Thyroid gland (tissue), 4 donors: ENCODE data around the gene DAG1. TPM values are rescaled to one million over a fixed set of nuclear protein-coding genes. Genes with fewer than 3 reads are reported as not detected.

Source experiments
- DNase-seq, 2 donors: peaks; one replicate each; pipeline ENCODE4 v3.0.0-alpha.2; 2019
- H3K27ac ChIP-seq, 3 donors: fragments of 200-600 bp; sonication (generic); 1 replicate in 2 of 3; 2 replicates in 1 of 3; pipeline ENCODE4 v1.5.1; 2016 to 2019; ENCODE audit warnings: mild to moderate bottlenecking in 1 of 3, moderate library complexity in 1 of 3
- H3K27me3 ChIP-seq: fragments of 200-600 bp; sonication (generic); one replicate; pipeline ENCODE4 v1.5.1; 2019
- H3K36me3 ChIP-seq, 2 donors: fragments of 200-600 bp; sonication (generic); one replicate each; pipeline ENCODE4 v1.5.1; 2016 to 2019
- H3K4me1 ChIP-seq, 2 donors: fragments of 200-600 bp; sonication (generic); one replicate each; pipeline ENCODE4 v1.5.1; 2017 to 2019
- H3K4me3 ChIP-seq, 3 donors: fragments of 200-600 bp; sonication (generic); replicated peaks in 1 of 3; 1 replicate in 2 of 3; 2 replicates in 1 of 3; pipeline ENCODE4 v1.5.1; 2016; ENCODE audit warnings: mild to moderate bottlenecking in 1 of 3
- H3K9me3 ChIP-seq: fragments of 200-600 bp; sonication (generic); one replicate; pipeline ENCODE4 v1.5.1; 2017
- POLR2A ChIP-seq, 2 donors: fragments of 450-650 bp; IDR thresholded peaks; one replicate each; pipeline ENCODE4 v1.6.1; 2017; ENCODE audit warnings: antibody characterized with exemption in 2 of 2, mild to moderate bottlenecking in 2 of 2, moderate library complexity in 1 of 2
- WGBS, 2 donors: methylation state at CpG; one replicate each; pipeline ENCODE4 v1.1.5; 2017; 5-methylcytosine and 5-hydroxymethylcytosine counted together
- intact Hi-C: fragments of 100-400 bp; cut with DNase I; formaldehyde crosslinking; loops from one replicate; pipeline ENCODE4 v1.15.1; 2023
- total RNA-seq, 4 donors: library from RNA; depleted of rRNA; stranded (reverse); fragments of >200 nt; gene quantifications; one replicate each; pipeline ENCODE4 v1.2.3, GENCODE V29; 2016
- TF ChIP-seq, protein P1 (sequence below), 6 experiments: fragments of 200-600 bp in 3 of 6; fragments of 450-650 bp in 3 of 6; sonication (generic) in 3 of 6; IDR thresholded peaks; one replicate each; pipeline ENCODE4 v1.5.1; 2016 to 2019; ENCODE audit warnings: antibody characterized with exemption in 6 of 6, mild to moderate bottlenecking in 2 of 6, inconsistent platforms in 1 of 6, moderate library complexity in 1 of 6

Gene DAG1
- total RNA-seq, 4 donors from 2014 or later: 55.1 to 86.7 (median 79.6) TPM

DNA sequence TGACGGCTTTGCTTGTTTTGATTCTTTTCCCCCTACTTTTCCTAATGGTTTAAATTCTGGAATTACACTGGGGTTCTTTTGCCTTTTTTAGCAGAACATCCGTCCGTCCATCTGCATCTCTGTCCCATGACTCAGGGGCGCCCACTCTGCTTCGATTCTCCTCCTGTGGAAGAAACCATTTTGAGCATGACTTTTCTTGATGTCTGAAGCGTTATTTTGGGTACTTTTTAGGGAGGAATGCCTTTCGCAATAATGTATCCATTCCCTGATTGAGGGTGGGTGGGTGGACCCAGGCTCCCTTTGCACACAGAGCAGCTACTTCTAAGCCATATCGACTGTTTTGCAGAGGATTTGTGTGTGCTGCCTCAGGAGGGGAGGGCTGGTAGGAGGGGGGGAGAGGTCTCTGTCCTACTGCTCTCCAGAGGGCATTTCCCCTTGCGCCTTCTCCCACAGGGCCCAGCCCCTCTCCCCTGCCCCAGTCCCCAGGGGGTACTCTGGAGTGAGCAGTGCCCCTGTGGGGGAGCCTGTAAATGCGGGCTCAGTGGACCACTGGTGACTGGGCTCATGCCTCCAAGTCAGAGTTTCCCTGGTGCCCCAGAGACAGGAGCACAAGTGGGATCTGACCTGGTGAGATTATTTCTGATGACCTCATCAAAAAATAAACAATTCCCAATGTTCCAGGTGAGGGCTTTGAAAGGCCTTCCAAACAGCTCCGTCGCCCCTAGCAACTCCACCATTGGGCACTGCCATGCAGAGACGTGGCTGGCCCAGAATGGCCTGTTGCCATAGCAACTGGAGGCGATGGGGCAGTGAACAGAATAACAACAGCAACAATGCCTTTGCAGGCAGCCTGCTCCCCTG lies 64.7 kb downstream of the DAG1 start:
- H3K27ac ChIP-seq: peak overlapping the region; percentile 65 to 82 (median 76)
- intact Hi-C loops: loop anchor here (5.0 kb wide), 1 partner anchor 137 kb away; the partner anchor contains the start of gene APEH
- peak; percentile 94 to 95 for DNase-seq

DNA sequence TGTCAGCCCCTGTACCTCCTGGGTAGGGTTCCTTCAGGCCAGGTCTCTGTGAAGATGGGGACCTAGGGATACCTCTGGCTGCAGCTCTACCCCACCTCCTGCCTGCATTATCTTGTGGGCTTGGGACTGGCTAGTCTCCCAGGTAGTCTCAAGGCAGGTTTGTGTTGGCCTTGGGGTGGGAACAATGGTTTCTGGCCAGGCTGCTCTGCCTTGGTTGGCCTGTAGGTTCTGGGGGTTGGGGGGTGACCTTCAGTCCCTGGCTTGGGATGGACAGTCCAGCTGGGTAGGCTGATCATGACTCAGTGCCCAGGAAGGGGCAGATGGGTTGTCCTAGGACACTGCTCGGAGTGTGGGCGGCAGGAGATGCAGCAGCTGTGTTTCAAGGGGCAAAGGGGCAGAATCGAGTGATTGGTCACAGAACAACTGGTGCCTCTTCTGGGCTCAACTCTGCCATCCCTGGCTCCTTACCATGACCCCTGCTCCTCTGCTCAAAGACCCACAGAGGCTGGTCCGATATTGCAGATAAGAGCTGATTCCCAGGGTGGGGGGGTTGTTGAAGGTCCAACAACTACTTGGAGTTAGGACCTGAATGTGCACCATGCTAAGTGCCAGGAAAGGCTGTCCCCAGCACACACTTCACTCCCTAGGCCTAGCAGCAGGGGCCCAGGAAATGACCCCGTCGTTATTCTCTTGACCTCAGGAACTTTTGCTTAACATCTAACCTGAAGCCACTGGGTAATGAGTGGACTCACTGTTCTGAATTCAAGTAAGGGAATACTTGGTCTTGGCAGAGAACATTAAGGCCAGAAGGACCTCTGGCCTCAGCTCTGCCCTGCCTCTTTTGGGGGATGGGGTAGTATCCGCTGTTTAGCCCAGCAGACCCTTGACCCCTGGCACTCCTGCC lies 66.2 kb downstream of the DAG1 start:
- intact Hi-C loops: loop anchor here (5.0 kb wide), 1 partner anchor 136 kb away; the partner anchor contains the start of gene APEH
- Histone ChIP-seq H3K4me3 (no peak overlapping the region), H3K27ac (peak overlapping the region; percentile 3 to 76 (median 41)), H3K9me3 (no peaks in the 10 kb centered on the region), H3K4me1 (peaks cover 25 to 31% of the 10 kb centered on the region in 2 donors), H3K27me3 (no peaks in the 10 kb centered on the region), H3K36me3 (peaks cover 19 to 21% of the 10 kb centered on the region in 2 donors)
- no peak for DNase-seq
- WGBS, 2 donors: 77 to 81% methylated on average over 6 to 7 of the region's 7 CpGs
- TF ChIP-seq, protein P1, sequence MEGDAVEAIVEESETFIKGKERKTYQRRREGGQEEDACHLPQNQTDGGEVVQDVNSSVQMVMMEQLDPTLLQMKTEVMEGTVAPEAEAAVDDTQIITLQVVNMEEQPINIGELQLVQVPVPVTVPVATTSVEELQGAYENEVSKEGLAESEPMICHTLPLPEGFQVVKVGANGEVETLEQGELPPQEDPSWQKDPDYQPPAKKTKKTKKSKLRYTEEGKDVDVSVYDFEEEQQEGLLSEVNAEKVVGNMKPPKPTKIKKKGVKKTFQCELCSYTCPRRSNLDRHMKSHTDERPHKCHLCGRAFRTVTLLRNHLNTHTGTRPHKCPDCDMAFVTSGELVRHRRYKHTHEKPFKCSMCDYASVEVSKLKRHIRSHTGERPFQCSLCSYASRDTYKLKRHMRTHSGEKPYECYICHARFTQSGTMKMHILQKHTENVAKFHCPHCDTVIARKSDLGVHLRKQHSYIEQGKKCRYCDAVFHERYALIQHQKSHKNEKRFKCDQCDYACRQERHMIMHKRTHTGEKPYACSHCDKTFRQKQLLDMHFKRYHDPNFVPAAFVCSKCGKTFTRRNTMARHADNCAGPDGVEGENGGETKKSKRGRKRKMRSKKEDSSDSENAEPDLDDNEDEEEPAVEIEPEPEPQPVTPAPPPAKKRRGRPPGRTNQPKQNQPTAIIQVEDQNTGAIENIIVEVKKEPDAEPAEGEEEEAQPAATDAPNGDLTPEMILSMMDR (IDR thresholded peaks at IDR 0.05): no peak
- TF ChIP-seq POLR2A (IDR thresholded peaks at IDR 0.05): no peak

More for the DNA sequence above, 64.7 kb downstream of the DAG1 start:
- Histone ChIP-seq H3K4me1 (peaks cover 22 to 28% of the 10 kb centered on the region in 2 donors), H3K9me3 (no peaks in the 10 kb centered on the region), H3K4me3 (no peak overlapping the region), H3K27me3 (no peaks in the 10 kb centered on the region), H3K36me3 (peaks cover 25 to 27% of the 10 kb centered on the region in 2 donors)
- TF ChIP-seq, protein P1 (IDR thresholded peaks at IDR 0.05): no peak
- TF ChIP-seq POLR2A (IDR thresholded peaks at IDR 0.05): no peak
- WGBS, 2 donors: 68 to 74% methylated on average over 10 to 14 of the region's 14 CpGs

DNA sequence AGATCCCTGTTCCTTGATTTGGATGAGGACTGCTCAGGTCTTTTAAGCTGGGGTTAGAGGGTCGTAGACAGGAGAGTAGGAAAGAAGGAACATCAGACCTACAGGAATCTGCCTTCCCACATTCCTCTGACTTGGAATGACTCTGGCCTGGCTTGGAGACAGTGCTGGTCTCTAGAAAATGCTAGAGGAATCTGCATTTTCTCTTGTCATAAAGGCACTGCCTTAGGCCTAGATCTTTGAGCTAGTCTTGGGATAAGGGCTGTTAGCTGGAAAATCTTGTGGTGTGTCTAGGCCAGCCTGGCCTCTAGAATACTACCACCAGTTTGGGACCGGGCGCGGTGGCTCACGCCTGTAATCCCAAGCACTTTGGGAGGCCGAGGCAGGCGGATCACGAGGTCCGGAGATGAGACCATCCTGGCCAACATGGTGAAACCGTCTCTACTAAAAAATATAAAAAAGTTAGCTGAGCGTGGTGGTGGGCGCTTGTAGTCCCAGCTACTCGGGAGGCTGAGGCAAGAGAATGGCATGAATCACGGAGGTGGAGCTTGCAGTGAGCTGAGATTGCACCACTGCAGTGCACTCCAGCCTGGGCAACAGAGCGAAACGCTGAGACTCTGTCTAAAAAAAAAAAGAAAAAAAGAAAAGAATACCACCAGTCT lies 66.9 kb downstream of the DAG1 start:
- Histone ChIP-seq H3K27ac (no peak overlapping the region), H3K9me3 (no peaks in the 10 kb centered on the region), H3K36me3 (peaks cover 11 to 14% of the 10 kb centered on the region in 2 donors), H3K4me1 (peaks cover 25 to 31% of the 10 kb centered on the region in 2 donors), H3K27me3 (no peaks in the 10 kb centered on the region), H3K4me3 (no peak overlapping the region)
- DNase-seq: peak; percentile 28 to 41
- 84 to 89% methylated on average over 16 of the region's 16 CpGs for WGBS, 2 donors
- intact Hi-C loops: loop anchor here (5.0 kb wide), 1 partner anchor 135 kb away; the partner anchor contains the start of gene APEH
- TF ChIP-seq, protein P1 (IDR thresholded peaks at IDR 0.05): no peak
- no peak for TF ChIP-seq POLR2A (IDR thresholded peaks at IDR 0.05)

DNA sequence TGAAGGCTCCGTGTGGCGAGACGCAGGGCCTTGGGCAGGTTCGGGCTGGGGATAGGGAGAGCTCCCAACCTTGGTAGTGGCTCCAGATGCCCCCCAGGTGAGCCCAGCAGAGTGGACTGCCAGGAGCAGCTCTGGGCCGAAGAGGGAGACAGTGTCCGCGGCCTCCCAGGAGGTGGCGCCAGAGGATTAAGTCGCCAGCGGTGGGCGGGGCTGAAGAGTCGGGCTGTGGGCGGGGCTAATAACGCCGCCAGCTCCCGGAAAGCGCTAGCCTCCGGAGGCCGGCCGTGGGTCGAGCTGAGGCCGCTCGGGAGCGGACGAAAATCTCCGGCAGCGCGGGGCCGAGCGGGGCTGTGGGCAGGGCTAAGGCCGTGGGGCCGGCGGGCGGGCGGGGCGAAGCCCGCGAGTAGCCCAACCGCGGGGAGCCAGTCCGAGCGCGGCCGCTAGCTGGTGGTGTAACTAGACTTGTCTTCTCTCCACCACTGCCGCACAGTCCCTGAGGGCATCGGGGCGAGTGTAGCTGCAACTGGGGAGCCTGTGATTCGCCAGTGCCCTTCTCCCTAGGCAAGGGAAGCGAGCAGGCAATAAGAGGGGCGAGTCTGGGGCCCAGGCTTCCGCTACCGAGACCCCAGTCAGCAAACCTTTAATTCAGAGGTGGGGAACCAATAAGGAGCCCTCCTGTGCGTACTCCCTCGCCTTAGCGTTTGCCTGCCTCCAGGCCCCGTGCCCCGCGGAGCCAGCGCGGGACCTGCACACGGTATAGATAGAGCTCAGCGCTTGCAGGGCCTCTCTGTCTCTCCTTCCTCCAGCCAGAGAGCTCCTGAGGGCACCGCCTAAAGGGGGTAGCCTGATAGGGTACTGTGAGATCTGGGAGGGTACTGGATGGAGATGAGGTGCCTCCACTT lies 69.8 kb downstream of the DAG1 start:
- Histone ChIP-seq H3K9me3 (no peaks in the 10 kb centered on the region), H3K27me3 (no peaks in the 10 kb centered on the region), H3K36me3 (no peaks in the 10 kb centered on the region), H3K4me3 (peak overlapping the region in 2 of 3 donors; percentile 30 to 35), H3K27ac (peak overlapping the region; percentile 58 to 68 (median 60)), H3K4me1 (peaks cover 15 to 24% of the 10 kb centered on the region in 2 donors)
- WGBS, 2 donors: 0 to 3% methylated on average over 22 to 24 of the region's 63 CpGs
- DNase-seq: peak; percentile 94 to 95
- intact Hi-C loops: loop anchor here (5.0 kb wide), 1 partner anchor 132 kb away; the partner anchor contains the start of gene APEH
- peak in 1 of 2 donors; percentile 63 for TF ChIP-seq POLR2A (IDR thresholded peaks at IDR 0.05)
- TF ChIP-seq, protein P1 (IDR thresholded peaks at IDR 0.05): peak; percentile 83 to 98 (median 91)
